AG04449 (cell line): ENCODE results near the gene CELSR1.
A peak's percentile ranks its signal among the peaks of the same experiment; 100 is the strongest.

Source experiments
- CTCF ChIA-PET: fragments of 350-600 bp; formaldehyde crosslinking; extraction: SDS; loops from one replicate; lab custom pipeline; 2021; ENCODE audit warnings: antibody characterized with exemption; lab: Yijun Ruan, JAX
- POLR2A ChIA-PET: fragments of 400-600, 350-600 bp; formaldehyde crosslinking; extraction: SDS; loops from one replicate; lab custom pipeline; 2020; ENCODE audit warnings: antibody characterized with exemption, inconsistent platforms; lab: Yijun Ruan, JAX
- DNase-seq: peaks from one replicate; pipeline ENCODE4 v3.0.0-alpha.2; 2010; ENCODE audit warnings: low read depth, low spot score
- H3K4me3 ChIP-seq: 2 replicates; pipeline ENCODE4 v1.5.1; 2011; ENCODE audit warnings: low read depth, mild to moderate bottlenecking, control low read depth, low read length
- CTCF ChIP-seq: IDR thresholded peaks from one replicate; pipeline ENCODE4 v1.5.1; 2011; ENCODE audit warnings: mild to moderate bottlenecking, moderate library complexity, low read length, control low read depth, inconsistent platforms; ENCODE audit not compliant: insufficient read depth; ENCODE audit errors: missing control alignments

The CELSR1 gene

GRCh38 chr22:46537225-46537945 lies at the start of gene CELSR1:
TSS of gene CELSR1 (minus strand) at chr22:46537620. CDS start at chr22:46537170, 450 bp downstream.
- H3K4me3 ChIP-seq = peak within 1 kb of the TSS; percentile 23
- ChIA-PET CTCF (interaction anchor here (14.6 kb wide), 1 partner anchor 171 kb away, joined by 284 read pairs; no protein-coding TSS in a partner anchor), POLR2A (no interaction called here)
- DNase-seq = no peak
- TF ChIP-seq CTCF = no peak

GRCh38 chr22:46587061-46587460 lies 49.6 kb upstream of the CELSR1 start:
- DNase-seq = no peak
- POLR2A ChIA-PET = no interaction called here
- TF ChIP-seq CTCF = no peak
- no peak overlapping the region for H3K4me3 ChIP-seq
- CTCF ChIA-PET = interaction anchor here (1.2 kb wide), 1 partner anchor 219 kb away, joined by 3 read pairs; no protein-coding TSS in a partner anchor

GRCh38 chr22:46586531-46587011 lies 49.2 kb upstream of the CELSR1 start:
- POLR2A ChIA-PET = no interaction called here
- DNase-seq = no peak
- H3K4me3 ChIP-seq = no peak overlapping the region
- CTCF ChIA-PET = interaction anchor here (1.2 kb wide), 1 partner anchor 219 kb away, joined by 3 read pairs; no protein-coding TSS in a partner anchor
- TF ChIP-seq CTCF = no peak

- no peak overlapping the region for H3K4me3 ChIP-seq
- POLR2A ChIA-PET = no interaction called here
- CTCF ChIA-PET = interaction anchor here (1.2 kb wide), 1 partner anchor 218 kb away, joined by 3 read pairs; no protein-coding TSS in a partner anchor
- TF ChIP-seq CTCF = no peak
- DNase-seq = no peak
Observed at GRCh38 chr22:46586123-46586519, 48.7 kb upstream of the CELSR1 start.

- CTCF ChIA-PET = interaction anchor here (1.2 to 1.5 kb wide), 2 partner anchors 22 to 218 kb away, joined by 3 read pairs; no protein-coding TSS in a partner anchor
- no peak for DNase-seq
- no peak overlapping the region for H3K4me3 ChIP-seq
- no peak for TF ChIP-seq CTCF
- POLR2A ChIA-PET = no interaction called here
Observed at GRCh38 chr22:46585340-46586122, 48.1 kb upstream of the CELSR1 start.
